A172 (cell line): ENCODE data around the gene ZAR1. TPM values are rescaled to one million over a fixed set of nuclear protein-coding genes. Genes with fewer than 3 reads are reported as not detected.

Source experiments
- DNase-seq: peaks from one replicate; pipeline ENCODE4 v3.0.0-alpha.2; 2015; ENCODE audit warnings: low spot score
- total RNA-seq: library from RNA; depleted of rRNA; stranded (reverse); fragments of >200 nt; shearing (Covaris generic); gene quantifications from 2 replicates; pipeline ENCODE4 v1.2.3, GENCODE V29; 2014; rRNA removed

ZAR1 gene
- total RNA-seq, 1 experiment from 2014 or later: not detected

DNA sequence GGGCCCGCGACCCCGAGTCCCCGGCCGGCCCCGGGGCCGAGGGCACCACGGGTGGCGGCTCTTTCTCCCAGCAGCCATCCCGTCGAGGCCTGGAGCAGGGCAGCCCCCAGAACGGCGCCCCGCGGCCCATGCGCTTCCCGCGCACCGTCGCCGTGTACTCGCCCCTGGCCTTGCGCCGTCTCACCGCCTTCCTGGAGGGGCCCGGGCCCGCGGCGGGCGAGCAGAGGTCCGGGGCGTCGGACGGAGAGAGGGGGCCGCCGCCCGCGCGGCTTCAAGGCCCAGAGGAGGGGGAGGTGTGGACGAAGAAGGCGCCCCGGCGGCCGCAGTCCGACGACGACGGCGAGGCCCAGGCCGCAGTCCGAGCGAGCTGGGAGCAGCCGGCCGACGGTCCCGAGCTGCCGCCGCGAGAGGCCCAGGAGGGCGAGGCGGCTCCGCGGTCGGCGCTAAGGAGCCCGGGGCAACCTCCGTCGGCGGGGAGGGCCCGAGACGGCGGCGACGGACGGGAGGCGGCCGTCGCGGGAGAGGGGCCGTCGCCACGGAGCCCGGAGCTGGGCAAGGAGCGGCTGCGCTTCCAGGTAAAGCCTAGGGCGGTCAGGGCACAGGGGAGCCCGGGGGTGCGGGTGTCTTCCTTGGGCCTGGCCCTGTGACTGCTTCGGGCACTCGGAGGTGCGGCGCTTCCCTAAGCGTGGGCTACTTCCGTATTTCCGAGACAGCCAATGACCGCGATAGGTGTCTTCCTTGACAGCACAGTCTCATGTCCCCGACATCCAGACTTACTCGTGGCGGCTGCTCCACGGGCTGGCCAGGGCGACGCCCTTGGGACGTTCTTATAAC, 845 bp downstream of the ZAR1 start:
- no peak for DNase-seq

DNA sequence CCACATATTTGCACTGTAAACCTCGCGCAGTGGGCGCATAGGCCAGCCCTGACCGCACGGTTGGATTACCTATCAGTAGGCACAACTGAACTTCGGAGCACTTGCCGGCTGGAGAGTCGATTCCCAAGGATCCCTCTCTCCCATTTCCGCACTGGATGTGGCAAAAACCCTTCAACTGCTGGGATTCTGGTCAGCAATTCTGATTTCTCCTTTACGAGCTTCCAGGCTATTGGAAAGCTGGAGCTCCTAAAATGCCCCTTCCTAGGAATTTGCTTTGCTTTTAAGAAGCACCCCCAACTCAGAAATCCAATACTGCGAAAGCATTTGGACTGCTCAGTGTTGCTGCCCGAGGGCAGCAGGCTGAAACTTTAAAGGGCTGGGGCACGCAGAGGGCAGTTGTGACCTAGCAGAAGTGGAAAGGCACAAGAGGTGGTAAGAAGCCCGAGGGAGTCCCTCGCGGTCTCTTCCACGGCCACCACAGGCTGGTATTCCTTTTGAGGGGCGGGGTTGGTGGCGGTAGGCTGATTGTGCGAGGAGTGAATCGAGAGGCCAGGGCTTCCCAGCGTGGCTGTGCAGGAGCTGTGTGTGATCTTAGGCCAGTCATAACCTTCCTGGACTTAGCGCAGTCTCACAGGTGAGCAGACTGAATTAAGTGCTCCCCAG, 1.6 kb downstream of the ZAR1 start:
- DNase-seq: no peak

DNA sequence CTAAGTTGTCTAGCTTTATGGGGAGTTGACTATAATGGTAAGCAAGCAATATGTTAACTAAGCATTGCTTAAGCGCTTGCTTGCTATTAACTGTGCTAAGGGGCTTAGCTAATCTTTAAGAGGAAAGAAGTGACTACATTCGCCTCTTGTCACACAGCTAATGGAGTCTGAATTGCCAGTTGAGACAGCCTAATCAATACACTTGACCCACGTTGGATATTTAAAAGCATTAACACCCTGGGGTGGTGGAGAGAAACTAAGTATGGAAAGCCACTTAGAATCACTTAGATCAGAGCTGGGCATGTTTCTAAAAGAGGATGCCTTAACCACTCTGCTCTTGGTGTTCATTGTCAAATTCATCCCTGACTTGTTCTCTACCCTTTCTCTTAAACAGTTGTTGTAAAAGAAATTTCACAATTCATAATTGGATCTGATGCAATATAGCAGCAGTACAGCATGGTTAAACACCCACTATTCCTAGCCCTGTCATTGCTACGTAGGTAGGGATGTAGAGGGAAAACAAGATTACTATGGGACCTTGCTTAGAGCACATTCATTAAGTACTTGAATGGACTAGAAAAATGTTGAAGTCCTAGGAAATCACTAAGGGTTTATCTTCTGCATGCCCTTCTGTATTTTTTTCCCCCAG, 3.5 kb downstream of the ZAR1 start:
- no peak for DNase-seq

DNA sequence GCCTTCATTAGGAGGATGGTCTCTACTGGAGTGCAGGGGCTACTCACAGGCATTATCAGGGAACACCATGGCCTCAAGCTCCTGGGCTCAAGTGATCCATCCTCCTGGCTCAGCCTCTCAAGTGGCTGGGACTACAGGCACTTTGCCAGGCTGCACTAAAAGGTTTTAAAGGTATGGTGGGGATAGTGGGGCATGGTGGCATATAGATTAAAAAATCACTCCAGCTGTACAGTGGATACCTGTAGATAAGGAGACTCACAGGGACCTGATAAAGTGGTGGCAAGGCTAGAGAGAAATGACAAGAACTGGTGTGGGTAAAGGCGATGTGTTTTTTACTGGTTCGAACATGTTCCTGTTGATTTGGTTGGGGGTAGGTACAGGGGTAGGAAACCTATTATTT, 5.9 kb downstream of the ZAR1 start:
- no peak for DNase-seq

DNA sequence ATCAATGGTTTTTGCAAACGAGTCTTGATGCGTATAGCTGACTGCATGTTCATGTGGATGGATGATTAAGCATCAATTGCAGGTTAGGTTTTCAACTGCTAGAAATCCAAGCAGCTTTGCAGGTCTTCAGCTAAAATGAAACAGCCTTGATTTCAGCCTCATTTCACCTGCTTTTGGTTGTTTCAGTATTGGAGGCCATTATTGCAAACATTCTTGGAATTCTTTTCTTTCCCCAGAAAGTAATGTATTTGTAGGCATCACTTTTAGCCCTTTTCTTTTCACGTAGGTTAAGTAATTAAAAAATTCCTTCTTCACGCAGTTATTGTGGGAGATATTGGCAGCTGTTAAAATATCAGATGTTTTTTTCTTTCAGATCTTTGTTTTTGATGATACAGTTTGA, 8.8 kb downstream of the ZAR1 start:
- no peak for DNase-seq

DNA sequence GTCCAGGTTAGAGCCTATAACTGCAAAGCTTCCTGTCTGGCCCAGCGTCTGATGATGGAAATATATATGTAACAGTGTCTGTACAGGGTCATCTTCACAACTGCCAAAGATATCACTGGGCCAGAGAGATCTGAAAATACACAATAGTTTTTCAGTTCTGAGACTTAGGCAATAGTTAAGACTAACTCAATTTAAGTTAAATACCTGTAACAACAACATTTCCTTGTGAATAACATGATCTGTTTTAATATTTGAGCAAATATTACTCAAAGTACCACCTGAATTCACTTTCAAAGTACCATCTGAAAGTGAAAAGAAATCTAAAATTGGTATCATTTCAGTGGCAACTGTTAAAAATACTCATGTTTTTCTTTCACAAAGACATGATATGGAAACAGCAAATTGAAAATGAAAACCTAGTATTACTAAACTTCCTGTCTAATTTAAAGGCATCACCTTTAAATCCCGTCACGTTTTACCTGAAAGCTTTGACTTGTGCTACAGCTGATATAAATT, 9.6 kb downstream of the ZAR1 start:
- DNase-seq: no peak

DNA sequence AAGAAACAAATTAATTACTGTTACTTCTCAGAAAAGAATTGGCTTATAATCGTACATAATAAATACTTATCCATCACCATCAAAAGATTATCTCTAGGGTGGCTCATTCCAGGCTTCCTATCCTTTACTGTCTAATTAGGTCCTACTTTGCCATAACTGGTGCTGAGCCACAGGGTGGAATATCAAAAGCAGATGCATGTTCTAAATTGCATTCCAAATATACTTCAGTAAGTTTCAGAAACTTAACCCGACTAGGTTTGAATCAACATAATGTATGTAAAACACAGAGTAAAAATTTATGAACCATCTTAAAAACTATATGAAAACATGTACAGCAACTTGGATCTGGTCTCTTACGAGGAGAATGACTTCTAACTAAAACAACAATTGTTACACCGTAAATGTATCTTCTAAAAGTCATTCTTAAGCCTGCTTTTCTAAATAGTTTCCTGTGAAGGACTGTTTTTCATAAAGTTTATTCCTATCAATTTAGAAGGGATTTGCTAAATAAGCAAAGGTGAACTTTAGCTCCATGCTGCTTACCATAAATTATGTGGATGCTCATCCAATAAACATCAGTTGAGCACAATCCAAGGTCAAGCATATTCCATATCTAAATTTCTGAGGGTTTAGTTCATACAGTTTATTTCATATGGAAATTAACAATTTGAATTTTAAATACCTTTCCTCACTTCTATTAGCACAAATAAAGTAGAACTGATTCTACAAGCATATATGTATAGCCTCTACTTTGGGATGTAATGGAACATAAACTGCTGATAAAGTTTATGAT, 13.4 kb downstream of the ZAR1 start:
- no peak for DNase-seq

DNA sequence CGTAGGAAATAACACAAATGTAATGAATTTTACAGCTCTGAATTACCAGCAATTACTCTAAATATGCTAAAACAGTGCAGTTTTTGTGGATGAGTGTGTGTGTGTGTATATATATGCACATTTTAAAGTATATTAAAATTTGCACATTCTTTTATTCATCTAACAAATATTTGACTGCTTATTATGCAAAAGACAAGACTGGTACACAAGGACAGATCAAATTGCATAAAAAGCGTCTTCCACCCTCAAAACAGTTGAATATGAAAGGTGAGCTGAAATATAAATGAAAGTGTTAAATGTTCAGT, 13.9 kb downstream of the ZAR1 start:
- DNase-seq: no peak

DNA sequence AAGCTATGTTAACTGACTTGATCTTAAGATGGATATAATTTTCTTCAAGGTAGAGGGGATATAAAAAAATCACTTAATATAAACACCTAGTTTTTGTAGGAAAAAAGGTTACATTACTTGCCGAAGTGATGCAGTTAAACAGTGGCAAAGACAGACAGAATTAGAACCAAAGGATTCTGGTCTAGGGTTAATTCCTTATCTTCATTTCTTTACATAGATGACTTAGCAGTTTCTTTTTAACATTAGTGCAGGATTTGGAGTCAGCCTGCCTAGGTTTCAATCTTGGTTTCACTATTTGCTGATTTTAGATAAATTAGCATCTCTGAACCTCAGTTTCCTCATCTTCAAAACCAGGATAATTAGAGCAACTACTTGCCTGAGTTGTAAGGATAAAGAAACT, 14.3 kb downstream of the ZAR1 start:
- DNase-seq: no peak

DNA sequence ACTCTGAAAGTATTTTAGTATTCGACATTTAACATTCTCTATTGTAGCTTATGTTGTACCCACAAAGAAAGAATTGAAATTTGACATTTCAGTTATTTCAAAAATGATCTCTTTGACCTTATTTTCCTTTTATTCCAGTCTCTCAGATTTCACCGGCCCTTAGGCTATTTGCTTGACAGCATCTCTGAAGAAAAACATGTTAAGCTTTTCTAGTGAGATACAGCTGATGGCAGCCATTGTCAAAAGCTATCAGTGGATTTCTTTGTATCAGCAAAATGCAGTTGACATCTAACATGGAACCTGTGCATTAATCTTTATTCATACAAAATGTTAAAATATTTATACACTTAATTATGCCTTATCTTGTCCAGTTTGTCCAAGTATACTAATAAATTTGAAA, 16.7 kb downstream of the ZAR1 start:
- no peak for DNase-seq

DNA sequence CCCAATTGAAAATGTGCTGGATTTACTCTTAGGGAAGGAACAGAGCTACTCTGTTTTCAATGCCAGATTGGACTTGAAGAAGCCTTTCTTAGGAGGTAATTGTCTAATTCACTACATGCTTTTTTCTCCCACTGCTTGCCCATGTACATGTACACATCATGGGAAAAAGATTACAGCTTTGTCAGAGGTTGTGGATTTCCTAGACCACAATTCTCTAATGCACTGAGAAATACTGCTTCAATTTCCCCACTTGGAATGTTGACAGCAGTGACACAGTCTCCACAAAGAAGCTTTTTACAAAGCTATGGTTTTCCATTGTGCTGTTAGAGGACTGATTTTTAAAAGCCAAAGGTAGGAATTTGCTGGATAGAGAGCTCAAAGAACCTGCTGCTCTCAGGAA, 19.5 kb downstream of the ZAR1 start:
- no peak for DNase-seq

DNA sequence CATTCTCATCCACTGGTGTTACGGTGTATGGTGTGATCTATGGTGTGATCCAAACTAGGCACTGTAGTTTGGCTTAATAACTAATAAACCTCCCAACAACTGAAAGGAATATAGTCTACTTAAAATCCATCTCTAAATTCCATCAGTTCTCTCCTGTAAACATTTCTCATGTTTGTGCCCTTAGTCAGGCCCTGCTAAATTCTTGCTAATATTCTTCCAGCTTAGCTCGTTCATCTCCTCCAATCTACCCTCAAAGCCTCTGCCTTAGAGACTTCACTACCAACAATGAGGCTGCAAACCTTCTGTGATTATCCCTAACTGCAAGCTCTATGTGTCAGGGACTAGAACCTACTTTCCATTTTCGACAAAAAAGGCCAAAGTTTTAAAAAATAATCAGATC, 28.1 kb downstream of the ZAR1 start:
- DNase-seq: no peak

DNA sequence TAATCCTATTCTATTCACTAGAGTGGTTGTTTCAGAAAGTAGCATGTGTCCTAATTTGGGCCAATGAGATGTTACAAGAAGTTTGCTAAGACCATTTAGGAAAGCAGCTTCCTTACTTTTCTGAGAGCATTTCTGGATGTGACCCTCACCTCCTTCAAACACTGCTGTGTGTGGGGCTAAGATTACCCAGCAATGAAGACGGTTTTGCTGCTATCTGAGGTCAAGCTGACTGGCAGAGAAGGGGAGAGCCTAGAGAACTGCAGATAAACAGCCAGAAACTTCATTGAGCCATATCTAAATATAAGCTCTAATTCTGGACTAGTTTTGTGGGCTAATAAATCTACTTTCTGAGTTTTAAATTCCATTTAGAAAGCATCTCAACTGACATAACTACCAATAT, 36.4 kb downstream of the ZAR1 start:
- DNase-seq: no peak

DNA sequence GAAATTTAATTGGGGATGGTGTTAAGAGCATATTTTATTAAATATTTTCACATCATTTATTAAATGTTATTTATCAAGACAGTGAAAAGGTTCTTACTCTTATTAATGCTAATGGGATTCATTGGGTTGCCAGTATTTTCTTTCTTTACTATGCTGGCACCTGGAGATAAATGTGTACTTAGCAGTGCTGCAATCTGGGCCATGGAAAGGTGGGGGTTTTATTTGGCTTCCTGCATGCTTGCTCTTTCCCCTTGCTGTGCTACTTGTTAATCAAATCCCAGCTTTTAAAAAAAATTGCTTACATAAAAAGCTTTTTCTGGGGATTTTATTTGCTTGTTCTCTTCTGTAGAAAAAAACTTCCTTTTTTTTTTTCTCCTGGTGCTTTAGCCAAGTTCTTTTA, 48.3 kb downstream of the ZAR1 start:
- no peak for DNase-seq

DNA sequence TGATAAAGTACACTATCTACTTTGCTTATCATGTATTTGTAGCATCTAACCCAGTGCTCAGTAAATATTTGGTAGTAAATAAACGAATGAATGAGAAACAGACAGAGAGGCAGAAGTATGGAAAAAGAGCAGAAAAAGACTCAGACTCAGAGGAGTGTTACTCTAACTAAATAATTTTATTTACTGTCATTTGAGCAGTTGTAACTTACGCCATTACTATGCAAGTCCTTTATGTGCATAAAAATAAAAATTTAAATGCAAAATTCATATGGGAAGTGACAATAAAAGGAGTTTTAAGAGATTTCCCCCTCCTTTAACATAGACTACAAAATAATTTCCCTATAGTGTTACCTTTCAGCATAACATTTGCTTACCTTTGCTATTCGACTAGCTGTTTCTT, 49.5 kb downstream of the ZAR1 start:
- DNase-seq: no peak

DNA sequence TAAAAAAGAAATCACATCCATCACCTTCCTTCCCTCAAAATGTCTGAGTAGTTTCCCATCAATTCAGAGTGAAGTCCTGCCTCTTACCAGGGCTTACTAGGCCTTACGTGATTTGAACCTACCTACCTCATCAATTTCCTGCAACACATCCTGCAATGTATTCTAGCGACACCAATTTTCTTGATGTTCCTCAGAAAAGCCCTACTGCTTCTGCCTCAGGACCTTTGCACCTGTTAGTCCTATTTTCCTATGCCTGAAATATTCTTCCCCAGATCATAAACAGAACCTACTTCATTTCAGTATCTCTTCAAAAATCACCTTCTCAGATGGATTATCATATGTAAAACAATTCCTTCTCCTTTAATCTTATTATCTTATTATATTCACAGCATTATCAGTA, 52.8 kb downstream of the ZAR1 start:
- no peak for DNase-seq

DNA sequence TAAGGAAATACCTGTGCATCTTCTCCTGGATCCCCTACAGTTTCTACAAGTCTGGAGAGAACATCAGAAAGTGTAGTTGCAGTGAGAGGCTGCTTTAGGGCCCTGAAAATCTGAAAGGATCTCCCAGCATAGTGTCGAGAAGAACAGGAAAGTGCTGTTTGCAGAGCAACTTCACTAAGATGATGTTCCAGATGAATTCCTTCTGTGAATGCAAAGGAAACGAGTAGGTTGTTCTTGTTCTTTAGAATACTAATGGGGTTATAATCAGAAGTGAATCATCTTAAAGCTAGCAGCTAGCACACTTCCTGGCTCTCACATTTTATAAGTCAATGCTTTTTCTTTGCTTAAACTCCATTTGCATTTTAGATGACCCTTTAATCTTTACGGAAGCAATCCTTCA, 53.7 kb downstream of the ZAR1 start:
- no peak for DNase-seq

Other genes starting within 250 kb of the ZAR1 start
- gene TEC, start 220.4 kb upstream of the ZAR1 start, total RNA-seq: not detected in 2 replicates
- 38.1 and 41.7 TPM in 2 replicates for gene SLAIN2, start 148.7 kb upstream of the ZAR1 start, total RNA-seq
- not detected in 2 replicates for gene SLC10A4, start 6.9 kb upstream of the ZAR1 start, total RNA-seq